H54 (cell line): ENCODE data around the gene FBXO38.
A peak's percentile ranks its signal among the peaks of the same experiment; 100 is the strongest.
"Not testable (repeated sequence)": the region's sequence is repeated elsewhere in the genome, so short reads cannot be mapped to it uniquely, and the experiment has no call there.

Experiments
- DNase-seq: peaks from one replicate; pipeline ENCODE4 v3.0.0; 2011; ENCODE audit warnings: low spot score, mixed read lengths; ENCODE audit not compliant: insufficient read length
- FAIRE-seq: peaks from 3 replicates; lab custom pipeline; 2011; peaks lifted over from hg19 to GRCh38; lab: Jason Lieb, UNC
- POLR2A ChIP-seq: IDR thresholded peaks from 2 replicates; pipeline ENCODE4 v1.6.1; 2011; ENCODE audit warnings: low read depth, mild to moderate bottlenecking, low read length

The FBXO38 gene

DNA sequence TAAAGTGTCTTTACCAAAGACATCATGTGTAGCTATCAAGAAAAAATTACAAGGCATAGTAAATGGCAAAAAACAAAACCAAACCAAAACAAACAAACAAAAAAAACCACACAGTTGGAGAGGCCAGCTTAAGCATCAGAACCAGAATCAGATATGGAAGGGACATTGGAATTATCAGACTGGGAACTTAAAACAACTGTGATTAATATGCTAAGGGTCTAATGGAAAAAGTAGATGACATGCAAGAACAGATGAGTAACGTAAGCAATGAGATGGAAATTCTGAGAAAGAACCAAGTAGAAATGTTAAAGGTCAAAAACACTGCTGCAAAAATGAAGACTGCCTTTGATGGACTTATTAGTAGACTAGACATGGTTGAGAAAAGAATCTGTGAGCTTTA is 75.9 kb downstream of the FBXO38 start:
- FAIRE-seq: no peak
- no peak for TF ChIP-seq POLR2A
- no peak for DNase-seq

DNA sequence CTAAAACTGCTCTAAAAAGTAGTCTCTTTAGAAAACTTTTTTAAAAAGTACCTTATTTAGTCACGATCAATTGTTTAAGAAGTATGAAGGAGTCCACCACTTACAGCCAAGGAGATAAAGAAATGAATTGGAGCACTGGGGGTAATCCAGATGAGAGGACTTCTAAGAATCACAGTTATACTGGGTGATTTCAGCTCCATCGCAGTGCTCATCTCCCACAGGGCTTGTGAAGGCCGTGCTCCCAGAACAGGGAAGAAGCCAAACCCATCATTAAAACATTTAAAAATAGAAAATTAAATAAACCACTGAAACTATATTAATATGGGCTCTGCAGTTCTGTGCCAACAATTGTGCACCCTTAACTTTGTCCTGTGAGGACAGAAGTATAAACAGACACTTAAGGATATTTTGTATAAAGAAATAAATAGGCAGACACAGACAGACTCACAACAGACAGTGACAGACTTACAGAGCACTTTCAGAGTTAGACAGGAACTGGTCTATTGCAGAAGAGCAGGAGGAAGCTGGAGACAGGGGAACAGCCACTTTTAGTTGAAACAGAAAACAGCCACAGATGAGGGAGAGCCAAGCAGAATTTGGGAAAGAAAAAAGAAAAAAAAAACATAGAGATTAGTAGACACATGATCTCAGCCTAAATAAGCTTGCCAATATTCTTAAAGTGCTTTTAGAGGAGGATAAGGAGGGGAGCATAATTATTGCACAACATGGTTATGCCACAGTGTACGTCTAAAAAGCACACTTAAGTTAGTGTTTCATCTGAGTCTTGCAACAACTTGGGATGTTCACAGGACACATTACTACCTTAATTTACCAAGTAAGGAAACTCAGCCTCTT is 81.8 kb downstream of the FBXO38 start:
- FAIRE-seq: no peak
- DNase-seq: no peak
- TF ChIP-seq POLR2A: no peak

DNA sequence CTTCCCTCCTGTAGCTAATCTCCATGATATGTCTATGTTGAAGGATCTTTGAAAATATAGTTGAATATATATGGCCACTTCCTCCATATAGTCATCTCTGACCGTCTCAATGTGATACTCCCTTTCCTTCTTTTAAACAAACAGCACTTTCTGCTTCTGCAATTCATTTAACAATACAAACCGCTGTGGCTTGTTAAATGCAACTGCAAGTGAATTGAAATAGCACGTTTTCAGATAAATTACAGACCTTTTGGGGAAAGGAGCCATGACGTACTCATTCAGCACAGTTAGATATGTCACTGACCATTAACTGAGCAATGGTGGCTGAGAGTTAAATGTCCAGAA is 82.5 kb downstream of the FBXO38 start:
- TF ChIP-seq POLR2A: no peak
- no peak for DNase-seq

DNA sequence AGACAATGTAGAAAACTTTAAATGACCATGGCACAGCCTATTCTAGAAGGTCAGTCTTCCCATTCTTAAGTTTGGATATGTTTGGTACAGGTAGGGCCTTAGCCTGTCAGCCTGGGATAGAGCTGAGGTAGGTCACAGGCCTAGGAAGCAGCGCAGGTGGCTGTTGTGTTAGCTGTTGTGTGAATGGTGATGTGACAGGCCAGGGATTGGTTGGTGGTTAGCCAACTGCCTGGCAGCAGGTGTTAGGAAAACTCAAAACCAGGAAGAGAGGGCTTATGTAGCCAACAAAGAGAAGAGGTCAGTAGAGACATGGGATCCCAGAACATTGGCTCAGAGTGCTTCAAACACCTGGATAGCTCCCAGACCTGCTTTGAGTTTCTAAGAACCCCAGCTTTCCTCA is 84.2 kb downstream of the FBXO38 start:
- no peak for DNase-seq
- TF ChIP-seq POLR2A: no peak
- no peak for FAIRE-seq

More for the DNA sequence above, 82.5 kb downstream of the FBXO38 start:
- no peak for FAIRE-seq

DNA sequence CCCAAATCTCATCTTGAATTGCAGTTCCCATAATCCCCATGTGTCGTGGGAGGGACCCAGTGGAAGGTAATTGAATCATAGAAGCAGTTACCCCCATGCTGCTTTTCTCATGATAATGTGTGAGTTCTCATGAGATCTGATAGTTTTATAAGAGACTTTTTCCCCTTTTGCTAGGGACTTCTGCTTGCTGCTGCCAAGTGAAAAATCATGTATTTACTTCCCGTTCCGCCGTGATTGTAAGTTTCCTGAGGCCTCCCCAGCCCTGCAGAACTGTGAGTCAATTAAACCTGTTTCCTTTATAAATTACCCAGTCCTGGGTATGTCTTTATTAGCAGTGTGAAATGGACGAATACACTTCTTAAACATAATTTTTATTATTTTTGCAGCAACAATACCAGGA is 85.0 kb downstream of the FBXO38 start:
- DNase-seq, FAIRE-seq: not testable (repeated sequence)

DNA sequence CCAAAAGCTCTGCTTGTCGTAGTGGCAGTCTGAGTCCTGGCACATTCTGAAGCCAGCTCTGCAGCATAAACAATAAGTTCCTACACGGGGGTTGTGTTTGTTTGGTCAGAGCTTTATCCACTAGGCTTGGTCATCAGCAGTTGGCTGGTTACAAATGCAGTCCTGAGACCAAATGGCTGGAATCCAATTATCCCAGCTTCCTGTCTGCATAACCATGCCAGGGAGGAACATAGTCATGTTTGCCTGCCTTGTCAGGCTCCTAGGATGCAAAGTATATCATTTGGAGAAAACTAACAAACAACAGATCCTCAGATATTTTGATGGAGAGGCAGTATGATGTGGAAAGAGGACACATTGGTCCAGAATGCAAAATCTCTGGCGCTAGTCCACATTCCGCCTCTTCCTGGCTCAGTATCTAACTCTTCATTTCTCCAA is 85.8 kb downstream of the FBXO38 start:
- DNase-seq (no peak), FAIRE-seq (no peak)
- no peak for TF ChIP-seq POLR2A

DNA sequence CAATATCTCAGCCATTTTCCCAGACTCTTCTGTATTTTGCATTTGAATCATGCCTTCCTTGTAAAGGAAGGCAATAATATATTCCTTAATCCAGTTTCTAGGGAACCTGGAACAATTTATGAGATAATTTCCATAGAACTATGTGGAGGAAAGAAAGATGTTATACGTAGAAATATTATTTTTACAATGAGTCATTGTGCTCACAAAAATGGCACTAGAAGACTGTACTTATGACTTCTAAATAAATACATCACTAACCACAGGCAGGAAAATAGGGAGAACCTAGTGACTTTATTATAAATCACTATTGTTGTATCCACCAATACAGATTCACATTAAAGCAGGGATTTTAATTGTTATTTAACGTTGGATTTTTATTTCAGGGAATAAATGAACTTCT is 87.6 kb downstream of the FBXO38 start:
- no peak for DNase-seq
- no peak for FAIRE-seq
- no peak for TF ChIP-seq POLR2A

DNA sequence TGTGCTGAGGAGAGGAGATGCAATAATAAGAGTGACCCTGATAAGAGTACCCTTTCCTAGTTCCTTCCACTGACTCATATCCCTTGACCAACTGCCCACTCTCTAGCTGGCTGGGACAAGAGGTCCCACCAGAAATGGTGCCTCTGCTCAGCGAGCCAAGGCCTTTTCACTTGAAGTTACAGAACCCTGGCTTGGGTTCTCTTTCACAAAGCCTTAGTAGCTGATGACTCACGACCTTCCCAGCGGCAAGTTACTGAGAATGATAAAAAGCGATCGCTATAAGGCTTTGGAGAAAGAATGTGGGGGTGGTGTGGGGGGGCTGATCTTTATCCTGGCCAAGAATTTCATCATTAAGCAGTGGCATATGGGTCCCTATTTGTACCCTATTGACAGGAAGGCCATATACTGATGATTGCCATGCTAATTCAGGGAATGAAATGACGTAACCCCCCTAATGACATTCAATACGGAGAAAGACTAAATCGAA is 90.3 kb downstream of the FBXO38 start:
- no peak for TF ChIP-seq POLR2A
- FAIRE-seq (no peak), DNase-seq (no peak)

DNA sequence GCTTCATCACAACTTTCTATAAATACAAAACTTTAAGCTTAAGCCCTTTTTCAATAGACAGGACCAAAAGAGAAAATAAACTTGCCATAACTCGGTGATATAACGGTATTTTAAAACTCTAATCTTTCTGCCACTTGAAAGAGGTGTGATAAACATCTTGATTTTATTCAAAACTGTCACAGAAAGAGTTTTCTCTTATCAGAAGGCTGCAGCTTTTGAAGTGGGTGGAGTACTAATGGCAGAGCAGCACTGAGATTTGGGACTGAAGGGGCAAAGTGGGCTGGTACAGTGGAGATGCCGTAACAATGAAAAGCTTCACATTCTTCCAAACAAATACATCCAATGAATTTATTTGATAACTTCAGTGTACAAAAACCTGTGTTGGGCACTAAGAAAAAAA is 92.5 kb downstream of the FBXO38 start:
- TF ChIP-seq POLR2A: no peak
- no peak for DNase-seq
- FAIRE-seq: no peak

DNA sequence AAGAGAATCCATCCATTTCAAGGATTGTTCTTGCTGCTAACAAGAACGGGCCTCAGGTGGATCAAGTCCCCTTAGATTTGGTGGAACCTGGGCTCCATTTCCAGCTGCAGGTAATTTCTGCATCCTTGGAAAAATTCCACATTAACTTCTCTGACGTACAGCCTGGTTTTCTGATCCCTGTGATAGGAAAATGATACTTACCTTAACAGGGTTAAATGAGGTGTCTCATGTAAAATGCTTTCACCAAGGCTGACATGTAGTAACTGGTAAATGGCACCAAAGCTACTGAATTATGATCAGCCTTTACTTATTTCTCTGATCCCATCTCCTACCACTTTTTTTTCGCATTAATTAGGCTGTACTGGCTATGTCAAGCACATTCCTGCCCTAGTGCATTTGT is 93.7 kb downstream of the FBXO38 start:
- no peak for TF ChIP-seq POLR2A
- FAIRE-seq: no peak
- DNase-seq: no peak

DNA sequence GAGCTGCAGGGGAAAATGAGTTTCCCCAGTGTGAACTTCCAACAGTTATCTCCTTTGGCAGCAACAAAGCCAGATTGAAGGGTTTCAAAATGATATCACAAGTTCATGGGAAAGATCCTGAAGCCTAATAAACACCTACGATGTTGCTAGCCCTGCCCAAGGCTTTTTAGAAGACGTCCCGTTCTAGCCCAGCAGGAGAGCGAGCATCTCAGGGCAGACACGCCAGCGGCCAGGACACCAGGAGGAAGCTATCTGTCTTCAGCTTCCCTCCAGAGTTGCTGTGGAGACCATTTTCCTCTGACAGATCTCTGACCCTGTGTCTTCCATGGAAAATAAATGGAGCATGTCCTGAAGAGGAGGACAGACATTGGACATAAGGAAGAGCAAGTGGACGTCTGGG is 98.4 kb downstream of the FBXO38 start:
- no peak for DNase-seq
- no peak for FAIRE-seq
- TF ChIP-seq POLR2A: no peak

DNA sequence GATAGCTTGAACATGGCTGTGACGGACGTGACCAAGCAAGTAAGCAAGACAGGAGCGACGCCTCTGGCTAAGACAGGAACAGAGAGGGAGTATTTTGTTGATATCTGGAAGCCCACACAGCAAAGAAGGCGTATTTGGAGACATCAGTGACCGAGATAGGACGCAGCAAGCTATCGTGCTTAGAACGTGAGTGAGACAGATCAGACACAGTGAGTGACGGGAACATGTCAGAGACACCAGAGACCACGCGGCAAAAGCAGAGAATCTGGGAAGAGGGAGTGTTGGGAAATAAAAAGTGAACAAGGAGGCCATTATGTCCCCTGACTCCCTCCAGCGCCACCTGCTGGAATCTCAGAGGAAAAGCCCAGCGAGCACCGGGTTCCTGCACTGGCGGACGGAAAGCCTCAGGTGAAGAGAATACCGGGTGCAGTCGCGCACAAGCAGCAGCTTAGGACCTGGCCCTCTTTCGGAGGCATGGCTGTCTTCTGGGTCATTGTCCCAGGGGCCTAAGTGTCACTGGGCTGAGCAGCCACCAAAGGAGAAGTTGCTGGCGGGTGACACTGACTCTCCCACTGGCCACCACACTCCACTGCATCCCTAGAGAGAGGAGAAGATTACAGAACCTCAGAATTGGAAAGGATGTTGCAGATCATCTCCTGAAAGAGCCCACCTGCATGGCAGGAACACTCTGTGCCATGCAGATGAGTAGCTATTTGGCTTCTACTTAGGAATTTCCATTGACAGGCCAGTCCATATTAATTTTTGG is 99.1 kb downstream of the FBXO38 start:
- DNase-seq (peak; percentile 31), FAIRE-seq (no peak)
- TF ChIP-seq POLR2A: no peak

DNA sequence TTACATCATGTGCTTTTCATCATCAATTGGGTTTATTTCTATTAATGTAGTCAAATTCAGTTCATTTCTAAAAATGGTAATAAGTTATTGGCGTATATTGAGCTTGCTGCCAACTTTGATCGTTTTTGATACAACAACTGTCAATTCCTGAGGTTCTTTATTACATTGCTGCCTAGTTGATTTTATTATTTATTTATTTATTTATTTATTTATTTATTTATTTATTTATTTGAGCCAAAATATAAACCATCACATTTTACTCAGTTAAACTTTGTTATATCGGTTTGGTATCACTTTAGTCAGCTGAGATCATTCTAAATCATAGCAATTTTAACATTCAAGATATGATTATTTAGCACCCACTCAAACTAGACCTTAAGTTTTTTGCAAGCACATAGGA is 100.0 kb downstream of the FBXO38 start:
- DNase-seq (no peak), FAIRE-seq (no peak)
- no peak for TF ChIP-seq POLR2A

DNA sequence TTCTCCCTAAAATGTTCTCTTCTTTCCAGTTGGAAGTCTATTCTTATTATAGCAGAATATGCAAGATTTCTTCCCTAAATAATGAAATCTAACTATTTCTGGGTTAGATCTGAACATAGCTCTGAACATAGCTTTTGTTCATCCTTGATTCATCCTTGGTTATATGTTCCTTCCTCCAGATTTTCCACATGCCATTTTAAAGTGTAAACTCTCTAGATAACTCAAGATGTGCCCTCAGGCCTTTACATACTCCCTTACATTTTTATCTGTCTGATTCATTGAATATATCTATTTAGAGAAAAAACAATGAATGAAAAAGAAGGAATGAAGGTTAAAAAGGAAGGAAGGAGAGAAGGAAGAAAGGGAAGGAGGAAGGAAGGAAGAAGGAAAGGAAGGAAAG is 100.9 kb downstream of the FBXO38 start:
- no peak for TF ChIP-seq POLR2A
- DNase-seq: no peak
- FAIRE-seq: no peak

DNA sequence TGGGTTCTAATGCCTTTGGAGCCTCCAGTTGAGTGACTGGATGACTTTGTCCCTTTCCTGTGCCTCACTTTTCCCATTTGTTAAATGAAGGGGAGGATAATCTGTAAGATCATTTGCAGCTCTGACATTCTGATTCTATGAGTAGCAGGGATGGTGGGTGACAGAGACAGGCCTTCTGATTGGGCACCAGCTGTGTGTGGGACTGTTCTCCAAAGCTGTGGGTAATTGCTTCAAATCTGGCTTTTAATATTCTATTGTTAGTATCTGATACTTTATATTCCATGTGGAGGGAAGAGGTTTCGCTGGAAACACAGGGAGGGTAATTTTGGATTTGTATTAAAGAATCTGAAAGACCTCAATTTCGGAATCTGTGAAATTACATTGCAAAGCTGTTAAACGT is 102.7 kb downstream of the FBXO38 start:
- DNase-seq (no peak), FAIRE-seq (no peak)
- TF ChIP-seq POLR2A: no peak
